Measurements from ENCODE around the gene NTM. TPM values are rescaled to one million over a fixed set of nuclear protein-coding genes. Genes with fewer than 3 reads are reported as not detected.

NTM gene
- total and polyA plus RNA-seq, 2 of the 8 experiments (the other 6 are each of a cell fraction or from before 2014, with no cell fraction given): 13.4 to 20.0 TPM

DNA sequence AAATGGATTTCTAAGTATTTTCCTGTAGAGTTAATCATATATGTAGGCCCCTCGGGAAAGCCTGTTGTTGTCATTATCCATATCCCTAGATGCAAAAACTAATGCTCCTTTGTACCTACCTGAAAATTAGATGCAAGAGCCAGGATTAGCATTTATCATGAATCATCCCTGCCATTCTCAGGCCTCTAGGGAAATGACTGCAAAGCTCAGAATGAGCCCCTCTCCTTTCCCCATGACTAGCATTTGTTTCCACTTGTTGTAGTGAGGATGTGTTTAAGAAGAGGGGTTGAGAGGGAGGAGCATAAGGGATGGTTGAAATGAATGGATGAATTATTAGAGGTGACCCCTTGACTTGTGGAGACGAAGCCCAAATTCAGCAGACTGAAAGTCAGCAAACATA, 537.9 kb downstream of the NTM start:
- Histone ChIP-seq H3K79me2 (ENCODE audit: control insufficient read depth in 1 of 2, insufficient read depth in 2 of 2, low read length in 2 of 2) (no peaks in the 10 kb centered on the region), H2BK120ac (replicated peaks; ENCODE audit: low read depth, low read length) (no peak overlapping the region), H2BK12ac (ENCODE audit: low read depth, low read length) (no peak overlapping the region), H3K9me3 (ENCODE audit: insufficient read depth in 2 of 2, low read depth in 1 of 2, low read length in 1 of 2) (no peaks in the 10 kb centered on the region), H3K36me3 (ENCODE audit: control insufficient read depth in 2 of 4, insufficient read depth in 4 of 4, low read length in 3 of 4) (no peaks in the 10 kb centered on the region; a peak in 1 of 8 replicates), H4K5ac (ENCODE audit: insufficient read length, low read depth, low read length) (no peak overlapping the region), H4K91ac (replicated peaks; ENCODE audit: insufficient read length, low read length) (no peak overlapping the region), H2BK20ac (ENCODE audit: low read length) (no peak overlapping the region), H2AFZ (ENCODE audit: low read length) (no peak overlapping the region), H4K8ac (ENCODE audit: extremely low read depth, insufficient read depth, low read length) (no peak overlapping the region), H3K23me2 (ENCODE audit: low read depth, low read length) (peaks cover 7% of the 10 kb centered on the region; the same call in 1 of the 2 replicates), H3K27me3 (replicated peaks in 1 of 4; ENCODE audit: control insufficient read depth in 3 of 4, extremely low read depth in 1 of 4, insufficient read depth in 3 of 4, low read length in 3 of 4) (no peaks in the 10 kb centered on the region; a peak in 1 of 7 replicates), H3K9ac (replicated peaks in 1 of 4; ENCODE audit: extremely low read depth in 1 of 4, low read depth in 3 of 4, low read length in 3 of 4) (no peak overlapping the region), H4K20me1 (replicated peaks in 1 of 2; ENCODE audit: control insufficient read depth in 1 of 2, insufficient read depth in 2 of 2, low read length in 2 of 2) (no peaks in the 10 kb centered on the region), H2AK5ac (ENCODE audit: low read depth, low read length) (no peak overlapping the region), H3K79me1 (ENCODE audit: low read depth, low read length) (no peaks in the 10 kb centered on the region; the same call in 1 of the 2 replicates), H3K23ac (ENCODE audit: insufficient read length) (no peak overlapping the region), H3K4ac (replicated peaks; ENCODE audit: insufficient read length, low read depth, low read length) (no peak overlapping the region), H3K4me1 (replicated peaks in 1 of 4; ENCODE audit: control insufficient read depth in 3 of 4, insufficient read depth in 4 of 4, low read length in 3 of 4) (peaks cover 4 to 26% (median 7%) of the 10 kb centered on the region in 4 experiments; a peak in 6 of 7 replicates), H3K4me2 (ENCODE audit: insufficient read depth in 1 of 2, low read depth in 2 of 2, low read length in 2 of 2) (no peak overlapping the region), H3K14ac (ENCODE audit: insufficient read length) (no peak overlapping the region), H3K27ac (ENCODE audit: low read depth, low read length) (no peak overlapping the region), H3K18ac (ENCODE audit: extremely low read depth, low read length) (no peak overlapping the region), H2BK5ac (ENCODE audit: low read depth, low read length) (no peak overlapping the region), H3K4me3 (ENCODE audit: extremely low read depth in 1 of 4, insufficient read depth in 2 of 4, low read depth in 3 of 4, low read length in 4 of 4) (no peak overlapping the region), H2BK15ac (ENCODE audit: low read length) (no peak overlapping the region), H3K56ac (replicated peaks; ENCODE audit: insufficient read length, low read depth, low read length) (no peak overlapping the region)
- WGBS, 2 experiments (ENCODE audit: extremely low coverage in 1 of 2, insufficient coverage in 1 of 2, insufficient read length in 1 of 2, insufficient replicate concordance in 2 of 2, low coverage in 1 of 2, low lambda C conversion rate in 2 of 2, missing lambda C conversion rate in 1 of 2): 85% methylated on average over 2 of the region's 2 CpGs; no CpG with 5 or more reads in 1 of the 2 experiments
- POLR2A ChIA-PET (ENCODE audit: partially characterized antibody): interaction anchor here (1.0 kb wide), 1 partner anchor 219 kb away, joined by 3 read pairs; no protein-coding TSS in a partner anchor
- DNase-seq (ENCODE audit: low read depth in 1 of 2, low spot score in 2 of 2): no peak
- FAIRE-seq: no peak
- CTCF ChIA-PET (ENCODE audit: partially characterized antibody): interaction anchor here (0.9 to 9.4 kb wide), 14 partner anchors 7 to 219 kb away, joined by 3 to 137 read pairs (median 6); no protein-coding TSS in a partner anchor
- TF ChIP-seq SIX5 (IDR thresholded peaks at IDR 0.05; ENCODE audit: low read depth, low read length) (no peak), CBX8 (IDR thresholded peaks at IDR 0.05; ENCODE audit: borderline replicate concordance, low read depth, low read length) (no peak), SUZ12 (IDR thresholded peaks at IDR 0.05; ENCODE audit: low read length) (no peak), NRF1 (IDR thresholded peaks at IDR 0.05; ENCODE audit: low read depth, low read length) (no peak), SAP30 (IDR thresholded peaks at IDR 0.05; ENCODE audit: insufficient read depth, insufficient replicate concordance, low read length) (no peak), KDM4A (IDR thresholded peaks at IDR 0.05; ENCODE audit: low read depth, low read length, severe bottlenecking) (no peak), CTBP2 (IDR thresholded peaks at IDR 0.05; ENCODE audit: borderline replicate concordance, insufficient read depth, insufficient read length, low read length) (no peak), CBX5 (IDR thresholded peaks at IDR 0.05; ENCODE audit: low read depth, low read length) (no peak)
